ENCODE results near the gene CBX1.

Gene CBX1

GRCh38 chr17:48127371-48128051, 26.2 kb upstream of the CBX1 start:
- no peaks in the 10 kb centered on the region for H3K27me3 ChIP-seq
- TF ChIP-seq, protein P1, sequence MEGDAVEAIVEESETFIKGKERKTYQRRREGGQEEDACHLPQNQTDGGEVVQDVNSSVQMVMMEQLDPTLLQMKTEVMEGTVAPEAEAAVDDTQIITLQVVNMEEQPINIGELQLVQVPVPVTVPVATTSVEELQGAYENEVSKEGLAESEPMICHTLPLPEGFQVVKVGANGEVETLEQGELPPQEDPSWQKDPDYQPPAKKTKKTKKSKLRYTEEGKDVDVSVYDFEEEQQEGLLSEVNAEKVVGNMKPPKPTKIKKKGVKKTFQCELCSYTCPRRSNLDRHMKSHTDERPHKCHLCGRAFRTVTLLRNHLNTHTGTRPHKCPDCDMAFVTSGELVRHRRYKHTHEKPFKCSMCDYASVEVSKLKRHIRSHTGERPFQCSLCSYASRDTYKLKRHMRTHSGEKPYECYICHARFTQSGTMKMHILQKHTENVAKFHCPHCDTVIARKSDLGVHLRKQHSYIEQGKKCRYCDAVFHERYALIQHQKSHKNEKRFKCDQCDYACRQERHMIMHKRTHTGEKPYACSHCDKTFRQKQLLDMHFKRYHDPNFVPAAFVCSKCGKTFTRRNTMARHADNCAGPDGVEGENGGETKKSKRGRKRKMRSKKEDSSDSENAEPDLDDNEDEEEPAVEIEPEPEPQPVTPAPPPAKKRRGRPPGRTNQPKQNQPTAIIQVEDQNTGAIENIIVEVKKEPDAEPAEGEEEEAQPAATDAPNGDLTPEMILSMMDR (IDR thresholded peaks at IDR 0.05), result no peak
- H3K4me3 ChIP-seq, result no peak overlapping the region
- H3K27ac ChIP-seq, result no peak overlapping the region
- intact Hi-C loops (cut with DNase I; ENCODE audit: low total_unique reads), result no loop called here
- no peak for DNase-seq
- peaks cover 0 to 6% (median 0%) of the 10 kb centered on the region in 4 donors for H3K4me1 ChIP-seq
- no peaks in the 10 kb centered on the region for H3K9me3 ChIP-seq
- peaks cover 8 to 37% (median 11%) of the 10 kb centered on the region in 3 donors for H3K36me3 ChIP-seq

GRCh38 chr17:48126532-48126850, 25.2 kb upstream of the CBX1 start:
- TF ChIP-seq, protein P1 (IDR thresholded peaks at IDR 0.05), result no peak
- Histone ChIP-seq H3K4me3 (no peak overlapping the region), H3K27me3 (no peaks in the 10 kb centered on the region), H3K9me3 (no peaks in the 10 kb centered on the region), H3K36me3 (peaks cover 17 to 47% (median 21%) of the 10 kb centered on the region in 3 donors), H3K4me1 (peaks cover 0 to 6% (median 0%) of the 10 kb centered on the region in 4 donors), H3K27ac (no peak overlapping the region)
- peak in 1 of 2 donors; percentile 16 for DNase-seq
- intact Hi-C loops (cut with DNase I; ENCODE audit: low total_unique reads), result no loop called here

GRCh38 chr17:48125829-48126531, 24.7 kb upstream of the CBX1 start:
- Histone ChIP-seq H3K9me3 (no peaks in the 10 kb centered on the region), H3K4me1 (peaks cover 0 to 6% (median 0%) of the 10 kb centered on the region in 4 donors), H3K36me3 (peaks cover 22 to 52% (median 26%) of the 10 kb centered on the region in 3 donors), H3K4me3 (no peak overlapping the region), H3K27me3 (no peaks in the 10 kb centered on the region), H3K27ac (no peak overlapping the region)
- TF ChIP-seq, protein P1 (IDR thresholded peaks at IDR 0.05), result no peak
- peak in 1 of 2 donors; percentile 5 for DNase-seq
- intact Hi-C loops (cut with DNase I; ENCODE audit: low total_unique reads), result no loop called here

GRCh38 chr17:48123776-48124388, 22.6 kb upstream of the CBX1 start:
- intact Hi-C loops (cut with DNase I; ENCODE audit: low total_unique reads), result no loop called here
- no peak for DNase-seq
- peaks cover 0 to 6% (median 0%) of the 10 kb centered on the region in 4 donors for H3K4me1 ChIP-seq
- TF ChIP-seq, protein P1 (IDR thresholded peaks at IDR 0.05), result no peak
- H3K36me3 ChIP-seq, result peaks cover 38 to 67% (median 38%) of the 10 kb centered on the region in 3 donors
- H3K27ac ChIP-seq, result no peak overlapping the region
- no peaks in the 10 kb centered on the region for H3K9me3 ChIP-seq
- no peak overlapping the region for H3K4me3 ChIP-seq
- no peaks in the 10 kb centered on the region for H3K27me3 ChIP-seq

DNA sequence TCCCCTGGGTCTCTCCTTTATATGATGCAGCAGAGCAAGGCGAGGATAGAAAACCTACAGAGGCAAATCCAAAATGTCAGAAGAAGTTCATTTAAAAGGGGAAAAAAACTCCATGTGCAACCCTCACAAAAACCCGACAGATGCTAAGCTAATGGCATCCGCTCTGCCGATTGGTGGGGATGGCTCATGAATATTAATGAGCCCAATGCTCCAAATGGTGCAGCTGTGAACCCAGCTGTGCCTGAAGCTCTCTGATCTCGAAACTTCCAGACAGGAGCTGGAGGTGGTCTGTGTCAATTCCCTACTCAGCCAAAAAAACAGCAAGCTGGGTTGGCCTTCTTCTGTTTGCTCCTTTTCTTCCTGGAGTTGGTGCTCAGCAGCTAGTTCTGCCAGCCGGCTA, 21.8 kb upstream of the CBX1 start:
- Histone ChIP-seq H3K9me3 (no peaks in the 10 kb centered on the region), H3K4me3 (no peak overlapping the region), H3K27me3 (no peaks in the 10 kb centered on the region), H3K36me3 (peaks cover 45 to 75% (median 45%) of the 10 kb centered on the region in 3 donors), H3K27ac (no peak overlapping the region), H3K4me1 (peaks cover 0 to 6% (median 0%) of the 10 kb centered on the region in 4 donors)
- intact Hi-C loops (cut with DNase I; ENCODE audit: low total_unique reads), result no loop called here
- TF ChIP-seq, protein P1 (IDR thresholded peaks at IDR 0.05), result no peak
- DNase-seq, result no peak
